HepG2 (cell line): Measurements from ENCODE around the gene GPRC5D. TPM values are rescaled to one million over a fixed set of nuclear protein-coding genes. Genes with fewer than 3 reads are reported as not detected.
A peak's percentile ranks its signal among the peaks of the same experiment; 100 is the strongest.

Source experiments
- ARNTL ChIP-seq: sonication (generic); formaldehyde crosslinking; IDR thresholded peaks from 2 replicates; pipeline ENCODE4 v1.4.0; 2020; ENCODE audit warnings: mild to moderate bottlenecking, missing genetic modification reagents
- DMAP1 ChIP-seq: IDR thresholded peaks from 2 replicates; pipeline ENCODE4 v1.6.1; 2016
- FOXJ3 ChIP-seq: sonication (generic); formaldehyde crosslinking; IDR thresholded peaks from 2 replicates; pipeline ENCODE4 v1.4.0; 2020; ENCODE audit warnings: missing genetic modification reagents, mild to moderate bottlenecking, borderline replicate concordance
- GPN1 ChIP-seq: sonication (generic); formaldehyde crosslinking; IDR thresholded peaks from 2 replicates; pipeline ENCODE4 v1.5.1; 2020; ENCODE audit warnings: missing genetic modification reagents, borderline replicate concordance
- HINFP ChIP-seq: sonication (generic); formaldehyde crosslinking; IDR thresholded peaks from 2 replicates; pipeline ENCODE4 v1.4.0; 2020; ENCODE audit warnings: low read depth, mild to moderate bottlenecking, missing genetic modification reagents
- HNF4A ChIP-seq: sonication (generic); formaldehyde crosslinking; IDR thresholded peaks from 2 replicates; pipeline ENCODE4 v1.4.0; 2020; ENCODE audit warnings: missing genetic modification reagents
- HOXA5 ChIP-seq: sonication (generic); formaldehyde crosslinking; IDR thresholded peaks from 2 replicates; pipeline ENCODE4 v1.4.0; 2020; ENCODE audit warnings: missing genetic modification reagents
- KLF6 ChIP-seq: IDR thresholded peaks from 2 replicates; pipeline ENCODE4 v1.8.0; 2016; ENCODE audit warnings: missing biosample characterization, missing genetic modification reagents
- LCORL ChIP-seq, 2 experiments: fragments of 450-650 bp in 1 of 2; sonication (generic) in 1 of 2; formaldehyde crosslinking in 1 of 2; IDR thresholded peaks; 2 replicates each; pipeline versions ENCODE4 v1.5.0 to v1.6.1; 2017 to 2020; ENCODE audit warnings: antibody characterized with exemption in 1 of 2, missing genetic modification reagents in 1 of 2
- MATR3 ChIP-seq: sonication (generic); formaldehyde crosslinking; IDR thresholded peaks from 2 replicates; pipeline ENCODE4 v1.4.0; 2020; ENCODE audit warnings: missing genetic modification reagents
- NFIC ChIP-seq: IDR thresholded peaks from 2 replicates; pipeline ENCODE4 v1.6.1; 2012; ENCODE audit warnings: mild to moderate bottlenecking, low read length, inconsistent platforms
- NPAS2 ChIP-seq: sonication (generic); formaldehyde crosslinking; IDR thresholded peaks from 2 replicates; pipeline ENCODE4 v1.8.0; 2022; ENCODE audit warnings: mild to moderate bottlenecking, missing genetic modification reagents, borderline replicate concordance
- ZFX ChIP-seq: sonication (generic); formaldehyde crosslinking; IDR thresholded peaks from 2 replicates; pipeline ENCODE4 v1.4.0; 2020; ENCODE audit warnings: mild to moderate bottlenecking, low read depth, missing genetic modification reagents, moderate library complexity
- ZNF18 ChIP-seq: sonication (generic); formaldehyde crosslinking; IDR thresholded peaks from 2 replicates; pipeline ENCODE4 v1.8.0; 2022; ENCODE audit warnings: mild to moderate bottlenecking, missing genetic modification reagents; ENCODE audit not compliant: insufficient replicate concordance
- ZNF224 ChIP-seq: sonication (generic); formaldehyde crosslinking; IDR thresholded peaks from 2 replicates; pipeline ENCODE4 v1.5.0; 2020; ENCODE audit warnings: mild to moderate bottlenecking, missing genetic modification reagents
- ZNF441 ChIP-seq: sonication (generic); formaldehyde crosslinking; IDR thresholded peaks from 2 replicates; pipeline ENCODE4 v1.7.0; 2021; ENCODE audit warnings: missing genetic modification reagents, borderline replicate concordance
- ZNF543 ChIP-seq: sonication (generic); formaldehyde crosslinking; IDR thresholded peaks from 2 replicates; pipeline ENCODE4 v1.4.0; 2020; ENCODE audit warnings: mild to moderate bottlenecking, missing genetic modification reagents
- ZNF549 ChIP-seq: sonication (generic); formaldehyde crosslinking; IDR thresholded peaks from 2 replicates; pipeline ENCODE4 v1.5.0; 2020; ENCODE audit warnings: missing genetic modification reagents
- ZNF569 ChIP-seq: sonication (generic); formaldehyde crosslinking; IDR thresholded peaks from 2 replicates; pipeline ENCODE4 v1.5.0; 2020; ENCODE audit warnings: mild to moderate bottlenecking, missing genetic modification reagents, moderate library complexity, borderline replicate concordance
- ZNF775 ChIP-seq: sonication (generic); formaldehyde crosslinking; IDR thresholded peaks from 2 replicates; pipeline ENCODE4 v1.4.0; 2020; ENCODE audit warnings: missing genetic modification reagents, mild to moderate bottlenecking, moderate library complexity, borderline replicate concordance
- ZNF800 ChIP-seq: sonication (generic); formaldehyde crosslinking; IDR thresholded peaks from 2 replicates; pipeline ENCODE4 v1.4.0; 2020; ENCODE audit warnings: missing genetic modification reagents
- polyA plus RNA-seq, 8 experiments: library from polyadenylated mRNA; depleted of rRNA in 3 of 8; stranded (reverse) in 7 of 8; unstranded in 1 of 8; fragments of >200 nt; fragmentation: Illumina TruSeq in 4 of 8; extraction: Trizol in 4 of 8; gene quantifications; 2 replicates each; pipeline versions ENCODE4 v1.2.1 to v1.2.3, GENCODE V29; 2011 to 2016; ENCODE audit warnings: low read depth in 4 of 8, missing spikeins in 1 of 8, mixed read lengths in 1 of 8; ENCODE audit not compliant: insufficient read depth in 1 of 8
- total RNA-seq, 5 experiments: library from RNA; depleted of rRNA; stranded (reverse); fragments of >200 nt; fragmentation: Illumina TruSeq; extraction: Trizol; gene quantifications; 2 replicates each; pipeline ENCODE4 v1.2.3, GENCODE V29; 2016; ENCODE audit warnings: low read depth in 1 of 5
- TF ChIP-seq, protein P1 (sequence below): IDR thresholded peaks from 2 replicates; pipeline ENCODE4 v1.6.1; 2016
- TF ChIP-seq, protein P2 (sequence below): sonication (generic); IDR thresholded peaks from 2 replicates; pipeline ENCODE4 v1.6.1; 2016; ENCODE audit warnings: low read depth, borderline replicate concordance

The GPRC5D gene
- total and polyA plus RNA-seq, 2 of the 13 experiments (the other 11 are each of a cell fraction or from before 2014, with no cell fraction given) = not detected

DNA sequence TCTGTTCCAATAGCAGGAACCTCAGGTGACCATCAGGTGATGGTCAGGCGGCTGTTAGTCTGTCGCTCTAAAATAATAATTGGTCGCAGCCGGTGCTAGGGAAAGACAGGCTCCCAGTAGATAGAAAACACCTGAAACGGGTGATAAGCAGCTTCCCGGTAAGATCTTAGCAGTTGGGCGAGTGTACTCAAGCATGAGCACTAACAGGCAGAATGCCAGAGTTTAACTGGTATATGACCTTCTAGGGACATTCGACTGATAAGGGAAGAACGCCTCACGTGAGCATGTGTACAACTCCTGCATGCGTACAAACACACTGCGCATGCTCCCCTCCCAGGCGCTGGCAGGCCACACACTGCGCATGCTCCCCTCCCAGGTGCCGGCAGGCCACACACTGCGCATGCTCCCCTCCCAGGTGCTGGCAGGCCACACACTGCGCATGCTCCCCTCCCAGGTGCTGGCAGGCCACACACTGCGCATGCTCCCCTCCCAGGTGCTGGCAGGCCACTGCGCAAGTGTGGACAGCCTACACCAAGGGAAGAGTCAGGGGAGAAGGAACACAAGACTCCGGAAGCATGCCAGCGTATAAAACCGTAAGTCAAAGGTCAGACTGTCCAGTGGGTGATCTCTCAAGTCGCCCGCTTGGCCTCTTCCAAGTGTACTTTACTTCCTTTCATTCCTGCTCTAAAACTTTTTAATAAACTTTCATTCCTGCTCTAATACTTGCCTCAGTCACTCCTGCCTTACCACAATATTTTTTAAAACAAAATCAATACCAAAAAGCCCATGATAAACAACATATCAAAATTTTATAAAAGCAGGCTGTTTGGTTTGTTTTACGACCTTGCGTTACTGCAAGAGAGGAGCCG lies 24.5 kb downstream of the GPRC5D start (continued):
- TF ChIP-seq ZNF224 (CRISPR knock-in tag) (peak; percentile 88; the same call in 1 of the 2 replicates), ZNF800 (CRISPR knock-in tag) (peak; percentile 26; the same call in 1 of the 2 replicates), HINFP (CRISPR knock-in tag) (no peak), FOXJ3 (CRISPR knock-in tag) (peak; percentile 51; the same call in 1 of the 2 replicates), ZNF441 (CRISPR knock-in tag) (0 out of 2 replicates have a peak, but pooled peaks have one; percentile 35), ZNF569 (CRISPR knock-in tag) (0 out of 2 replicates have a peak, but pooled peaks have one; percentile 66), MATR3 (CRISPR knock-in tag) (no peak), NPAS2 (CRISPR knock-in tag) (no peak), LCORL (IDR thresholded peaks at IDR 0.05) (no peak), LCORL (CRISPR knock-in tag; IDR thresholded peaks at IDR 0.05) (peak; percentile 66), KLF6 (CRISPR knock-in tag) (0 out of 2 replicates have a peak, but pooled peaks have one; percentile 67), DMAP1 (CRISPR knock-in tag) (peak; percentile 39; the same call in 1 of the 2 replicates), NFIC (no peak), ZFX (CRISPR knock-in tag) (peak; percentile 61; the same call in 1 of the 2 replicates), ZNF543 (no peak), ZNF549 (CRISPR knock-in tag) (no peak), ZNF18 (CRISPR knock-in tag) (no peak), HNF4A (CRISPR knock-in tag) (peak; percentile 43), GPN1 (CRISPR knock-in tag) (no peak), ARNTL (CRISPR knock-in tag) (0 out of 2 replicates have a peak, but pooled peaks have one; percentile 32), ZNF775 (CRISPR knock-in tag) (no peak), HOXA5 (CRISPR knock-in tag) (peak; percentile 48; the same call in 1 of the 2 replicates)
- TF ChIP-seq, protein P1, sequence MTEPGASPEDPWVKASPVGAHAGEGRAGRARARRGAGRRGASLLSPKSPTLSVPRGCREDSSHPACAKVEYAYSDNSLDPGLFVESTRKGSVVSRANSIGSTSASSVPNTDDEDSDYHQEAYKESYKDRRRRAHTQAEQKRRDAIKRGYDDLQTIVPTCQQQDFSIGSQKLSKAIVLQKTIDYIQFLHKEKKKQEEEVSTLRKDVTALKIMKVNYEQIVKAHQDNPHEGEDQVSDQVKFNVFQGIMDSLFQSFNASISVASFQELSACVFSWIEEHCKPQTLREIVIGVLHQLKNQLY (CRISPR knock-in tag) = peak; percentile 45
- TF ChIP-seq, protein P2, sequence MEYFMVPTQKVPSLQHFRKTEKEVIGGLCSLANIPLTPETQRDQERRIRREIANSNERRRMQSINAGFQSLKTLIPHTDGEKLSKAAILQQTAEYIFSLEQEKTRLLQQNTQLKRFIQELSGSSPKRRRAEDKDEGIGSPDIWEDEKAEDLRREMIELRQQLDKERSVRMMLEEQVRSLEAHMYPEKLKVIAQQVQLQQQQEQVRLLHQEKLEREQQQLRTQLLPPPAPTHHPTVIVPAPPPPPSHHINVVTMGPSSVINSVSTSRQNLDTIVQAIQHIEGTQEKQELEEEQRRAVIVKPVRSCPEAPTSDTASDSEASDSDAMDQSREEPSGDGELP = peak; percentile 73; the same call in 1 of the 2 replicates
